ENCODE results near the gene ARID1B. TPM values are rescaled to one million over a fixed set of nuclear protein-coding genes. Genes with fewer than 3 reads are reported as not detected.
A peak's percentile ranks its signal among the peaks of the same experiment; 100 is the strongest.

Gene ARID1B
- total and polyA plus RNA-seq, 2 donors (not counting 1 experiment from before 2014, with no cell fraction given): 47.2 to 280 TPM

- H3K27me3 Mint-ChIP-seq: no peaks in the 10 kb centered on the region
- Histone ChIP-seq H2AFZ (ENCODE audit: insufficient read depth, low read depth, low read length, poor library complexity, severe bottlenecking) (no peak overlapping the region), H3K79me2 (ENCODE audit: control insufficient read depth, insufficient read depth, low read length) (peaks cover 12% of the 10 kb centered on the region), H3K27ac (ENCODE audit: low read length in 2 of 2) (no peak overlapping the region), H4K20me1 (ENCODE audit: control insufficient read depth, insufficient read depth, low read length, poor library complexity, severe bottlenecking) (no peaks in the 10 kb centered on the region), H3K4me1 (ENCODE audit: control insufficient read depth in 2 of 2, insufficient read depth in 2 of 2, low read length in 2 of 2) (peaks cover 23 to 24% of the 10 kb centered on the region in 2 donors), H3K27me3 (replicated peaks in 1 of 4; ENCODE audit: control extremely low read depth in 1 of 4, control insufficient read depth in 3 of 4, insufficient read depth in 4 of 4, low read length in 3 of 4) (no peaks in the 10 kb centered on the region), H3K36me3 (replicated peaks in 1 of 2; ENCODE audit: control extremely low read depth in 1 of 2, control insufficient read depth in 1 of 2, extremely low read depth in 1 of 2, insufficient read depth in 2 of 2, low read length in 1 of 2) (no peaks in the 10 kb centered on the region), H3K9me3 (ENCODE audit: control extremely low read depth in 1 of 3, control insufficient read depth in 2 of 3, insufficient read depth in 1 of 3, low read length in 2 of 3) (no peaks in the 10 kb centered on the region), H3K4me3 (ENCODE audit: control extremely low read depth in 1 of 5, extremely low read depth in 1 of 5, insufficient read depth in 1 of 5, low read depth in 2 of 5, low read length in 4 of 5) (no peak overlapping the region), H3K4me2 (replicated peaks; ENCODE audit: low read depth, low read length, poor library complexity, severe bottlenecking) (no peak overlapping the region), H3K9ac (ENCODE audit: low read length) (no peak overlapping the region)
- no peaks in the 10 kb centered on the region for H3K9me3 Mint-ChIP-seq (ENCODE audit: insufficient read depth)
- intact Hi-C loops (cut with micrococcal nuclease): no loop called here
- no peak for DNase-seq
- ChIA-PET CTCF (interaction anchor here (0.9 to 1.6 kb wide), 2 partner anchors 12 to 509 kb away, joined by 3 to 6 read pairs; no protein-coding TSS in a partner anchor), POLR2A (interaction anchor here (1.8 kb wide), 1 partner anchor 9 kb away, joined by 5 read pairs; no protein-coding TSS in a partner anchor)
- no peak for TF ChIP-seq CTCF (IDR thresholded peaks at IDR 0.05)
- no peak for TF ChIP-seq EZH2 (IDR thresholded peaks at IDR 0.05; ENCODE audit: borderline replicate concordance, insufficient read depth, low read depth, low read length, poor library complexity, severe bottlenecking)
- H3K4me1 Mint-ChIP-seq: peaks cover 28% of the 10 kb centered on the region
- H3K27ac Mint-ChIP-seq: peak overlapping the region; percentile 2
- 98% methylated on average over 10 of the region's 10 CpGs for WGBS (ENCODE audit: insufficient coverage)
- ATAC-seq (ENCODE audit: low read depth): no peak
- no peak overlapping the region for H3K4me3 Mint-ChIP-seq
Observed at GRCh38 chr6:156765117-156765516, 12.1 kb upstream of the ARID1B start.

DNA sequence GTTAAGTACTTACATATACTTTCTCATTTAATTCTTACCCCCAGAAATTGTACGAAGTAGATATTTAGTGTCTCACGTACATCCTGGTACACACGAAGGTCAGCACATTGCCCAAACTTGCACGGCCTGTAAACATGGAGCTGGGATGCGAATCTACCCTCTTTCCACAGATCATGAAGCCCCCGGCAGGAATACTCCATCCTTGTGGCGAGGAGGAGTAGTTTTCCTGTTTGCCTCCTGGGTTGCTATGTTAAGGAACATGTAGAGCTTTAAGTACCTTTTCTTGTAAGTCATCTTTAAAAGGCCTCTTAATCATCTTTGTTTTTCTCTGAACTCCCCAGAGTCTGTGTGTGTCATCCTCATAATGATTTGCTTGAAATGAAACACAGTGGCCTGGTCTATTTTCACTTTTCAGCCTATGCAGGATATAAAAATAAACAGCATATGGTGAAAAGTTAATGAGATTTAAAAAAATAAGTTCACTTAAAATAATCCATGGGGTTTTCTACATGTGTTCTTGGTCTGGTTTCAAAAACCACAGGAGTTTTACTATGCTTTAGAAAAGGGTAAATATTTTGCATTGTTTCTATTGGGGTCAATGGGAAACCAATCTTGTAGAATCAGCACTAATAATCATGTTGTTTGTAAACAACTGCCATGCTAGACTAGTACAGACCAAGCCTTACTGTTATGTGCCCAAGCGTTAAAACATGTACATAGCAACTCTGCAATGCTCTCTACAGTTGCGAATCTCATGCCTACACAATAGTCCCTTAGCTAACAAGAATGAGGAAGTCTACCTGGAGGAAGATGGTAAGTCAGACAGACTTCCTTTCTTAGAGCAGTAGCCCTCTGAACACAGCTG is 9.3 kb upstream of the ARID1B start:
- H3K27me3 Mint-ChIP-seq: no peaks in the 10 kb centered on the region
- Histone ChIP-seq H3K4me2 (replicated peaks; ENCODE audit: low read depth, low read length, poor library complexity, severe bottlenecking) (peak overlapping the region; percentile 48), H3K9ac (ENCODE audit: low read length) (no peak overlapping the region), H3K4me1 (ENCODE audit: control insufficient read depth in 2 of 2, insufficient read depth in 2 of 2, low read length in 2 of 2) (peaks cover 23 to 24% of the 10 kb centered on the region in 2 donors), H3K27me3 (replicated peaks in 1 of 4; ENCODE audit: control extremely low read depth in 1 of 4, control insufficient read depth in 3 of 4, insufficient read depth in 4 of 4, low read length in 3 of 4) (no peaks in the 10 kb centered on the region), H3K9me3 (ENCODE audit: control extremely low read depth in 1 of 3, control insufficient read depth in 2 of 3, insufficient read depth in 1 of 3, low read length in 2 of 3) (no peaks in the 10 kb centered on the region), H3K79me2 (ENCODE audit: control insufficient read depth, insufficient read depth, low read length) (peaks cover 19% of the 10 kb centered on the region), H3K27ac (ENCODE audit: low read length in 2 of 2) (peak overlapping the region; percentile 29 to 75), H3K4me3 (ENCODE audit: control extremely low read depth in 1 of 5, extremely low read depth in 1 of 5, insufficient read depth in 1 of 5, low read depth in 2 of 5, low read length in 4 of 5) (no peak overlapping the region), H3K36me3 (replicated peaks in 1 of 2; ENCODE audit: control extremely low read depth in 1 of 2, control insufficient read depth in 1 of 2, extremely low read depth in 1 of 2, insufficient read depth in 2 of 2, low read length in 1 of 2) (no peaks in the 10 kb centered on the region), H2AFZ (ENCODE audit: insufficient read depth, low read depth, low read length, poor library complexity, severe bottlenecking) (no peak overlapping the region), H4K20me1 (ENCODE audit: control insufficient read depth, insufficient read depth, low read length, poor library complexity, severe bottlenecking) (no peaks in the 10 kb centered on the region)
- POLR2A ChIA-PET: interaction anchor here (0.6 to 1.6 kb wide), 10 partner anchors 9 to 531 kb away, joined by 3 to 13 read pairs (median 4); partner anchors contain the start of gene ARID1B
- peak; percentile 92 for ATAC-seq (ENCODE audit: low read depth)
- H3K27ac Mint-ChIP-seq: peak overlapping the region; percentile 93
- CTCF ChIA-PET: interaction anchor here (0.7 to 4.0 kb wide), 6 partner anchors 8 to 204 kb away, joined by 3 to 23 read pairs (median 3); no protein-coding TSS in a partner anchor
- DNase-seq: peak; percentile 73
- no peaks in the 10 kb centered on the region for H3K9me3 Mint-ChIP-seq (ENCODE audit: insufficient read depth)
- intact Hi-C loops (cut with micrococcal nuclease): loop anchor here (1.0 to 2.0 kb wide), 2 partner anchors 9 to 15 kb away; partner anchors contain the start of gene ARID1B
- peaks cover 22% of the 10 kb centered on the region for H3K4me1 Mint-ChIP-seq
- peak overlapping the region; percentile 69 for H3K4me3 Mint-ChIP-seq
- TF ChIP-seq CTCF (IDR thresholded peaks at IDR 0.05) (peak; percentile 18), EZH2 (IDR thresholded peaks at IDR 0.05; ENCODE audit: borderline replicate concordance, insufficient read depth, low read depth, low read length, poor library complexity, severe bottlenecking) (no peak)
- 86% methylated on average over 4 of the region's 9 CpGs for WGBS (ENCODE audit: insufficient coverage)
